Mesenchymal stem cell (in vitro differentiated cells and primary cell): ENCODE data around the gene TRPC4AP.

ENCODE experiments used
- DNase-seq: peaks from one replicate; pipeline ENCODE4 v3.0.0-alpha.2; 2013
- H2AFZ ChIP-seq: one replicate; pipeline ENCODE4 v1.6.1; 2013; ENCODE audit warnings: low read depth, mild to moderate bottlenecking, control low read depth, inconsistent platforms, low read length, moderate library complexity
- H2AK5ac ChIP-seq: 2 replicates; pipeline ENCODE4 v1.6.1; 2013; ENCODE audit warnings: low read length, moderate library complexity, mild to moderate bottlenecking, inconsistent platforms; ENCODE audit not compliant: severe bottlenecking
- H2BK120ac ChIP-seq: one replicate; pipeline ENCODE4 v1.6.1; 2013; ENCODE audit warnings: low read depth, mild to moderate bottlenecking, inconsistent platforms, low read length, moderate library complexity
- H2BK12ac ChIP-seq, 2 experiments: one replicate each; pipeline ENCODE4 v1.6.1; 2013; ENCODE audit warnings: inconsistent platforms in 2 of 2, low read length in 2 of 2, mild to moderate bottlenecking in 2 of 2, moderate library complexity in 2 of 2, control low read depth in 1 of 2
- H2BK15ac ChIP-seq: one replicate; pipeline ENCODE4 v1.6.1; 2013; ENCODE audit warnings: mild to moderate bottlenecking, low read depth, inconsistent platforms; ENCODE audit not compliant: poor library complexity, severe bottlenecking
- H2BK5ac ChIP-seq: 2 replicates; pipeline ENCODE4 v1.6.1; 2013; ENCODE audit warnings: low read depth, mild to moderate bottlenecking, low read length, control low read depth, inconsistent platforms; ENCODE audit not compliant: poor library complexity, severe bottlenecking
- H3K14ac ChIP-seq, 2 experiments: one replicate each; pipeline ENCODE4 v1.6.1; 2013; ENCODE audit warnings: inconsistent platforms in 2 of 2, low read length in 2 of 2, control low read depth in 1 of 2, mild to moderate bottlenecking in 1 of 2, moderate library complexity in 1 of 2
- H3K18ac ChIP-seq, 2 experiments: one replicate each; pipeline ENCODE4 v1.6.1; 2013; ENCODE audit warnings: inconsistent platforms in 2 of 2, low read length in 2 of 2, control low read depth in 1 of 2, low read depth in 1 of 2, mild to moderate bottlenecking in 1 of 2
- H3K23ac ChIP-seq, 2 experiments: one replicate each; pipeline ENCODE4 v1.6.1; 2013; ENCODE audit warnings: inconsistent platforms in 2 of 2, low read length in 2 of 2, mild to moderate bottlenecking in 2 of 2, moderate library complexity in 2 of 2, control low read depth in 1 of 2
- H3K27ac ChIP-seq: 2 replicates; pipeline ENCODE4 v1.5.1; 2013; ENCODE audit warnings: mild to moderate bottlenecking, moderate library complexity, low read length, control low read depth, inconsistent platforms; ENCODE audit not compliant: poor library complexity, severe bottlenecking
- H3K27me3 ChIP-seq, 2 experiments: 2 replicates each; pipeline versions ENCODE4 v1.6.1 to v1.7.0; 2013; ENCODE audit warnings: low read length in 2 of 2, mild to moderate bottlenecking in 2 of 2, moderate library complexity in 2 of 2, control low read depth in 1 of 2, inconsistent platforms in 1 of 2; ENCODE audit not compliant: control insufficient read depth in 1 of 2, insufficient read depth in 1 of 2
- H3K36me3 ChIP-seq, 2 experiments: 2 replicates each; pipeline versions ENCODE4 v1.6.1 to v1.7.0; 2013; ENCODE audit warnings: low read length in 2 of 2, control low read depth in 1 of 2, inconsistent platforms in 1 of 2, low read depth in 1 of 2, mild to moderate bottlenecking in 1 of 2; ENCODE audit not compliant: insufficient read depth in 2 of 2, control insufficient read depth in 1 of 2
- H3K4ac ChIP-seq, 2 experiments: one replicate each; pipeline ENCODE4 v1.6.1; 2013; ENCODE audit warnings: inconsistent platforms in 2 of 2, low read length in 2 of 2, mild to moderate bottlenecking in 2 of 2, moderate library complexity in 2 of 2, control low read depth in 1 of 2, low read depth in 1 of 2
- H3K4me1 ChIP-seq: 2 replicates; pipeline ENCODE4 v1.6.1; 2013; ENCODE audit warnings: low read depth, low read length, control low read depth; ENCODE audit not compliant: control insufficient read depth, insufficient read depth
- H3K4me2 ChIP-seq: 2 replicates; pipeline ENCODE4 v1.6.1; 2013; ENCODE audit warnings: low read length, mild to moderate bottlenecking, inconsistent platforms; ENCODE audit not compliant: poor library complexity, severe bottlenecking
- H3K4me3 ChIP-seq, 2 experiments: 2 replicates each; pipeline versions ENCODE4 v1.5.1 to v1.7.0; 2013; ENCODE audit warnings: low read length in 2 of 2, mild to moderate bottlenecking in 2 of 2, control low read depth in 1 of 2, low read depth in 1 of 2; ENCODE audit not compliant: insufficient read depth in 1 of 2
- H3K79me1 ChIP-seq: replicated peaks from 2 replicates; pipeline ENCODE4 v1.6.1; 2013; ENCODE audit warnings: mild to moderate bottlenecking, control low read depth, low read length, inconsistent platforms; ENCODE audit not compliant: poor library complexity, severe bottlenecking
- H3K9ac ChIP-seq: 2 replicates; pipeline ENCODE4 v1.7.0; 2013; ENCODE audit warnings: mild to moderate bottlenecking, low read length, moderate library complexity
- H3K9me3 ChIP-seq: 2 replicates; pipeline ENCODE4 v1.7.0; 2013; ENCODE audit warnings: mild to moderate bottlenecking, low read length; ENCODE audit not compliant: control insufficient read depth
- H4K8ac ChIP-seq: one replicate; pipeline ENCODE4 v1.6.1; 2013; ENCODE audit warnings: inconsistent platforms, mild to moderate bottlenecking, low read length, moderate library complexity
- H4K91ac ChIP-seq: one replicate; pipeline ENCODE4 v1.6.1; 2013; ENCODE audit warnings: mild to moderate bottlenecking, low read length, inconsistent platforms
- WGBS: methylation state at CpG from one replicate; pipeline ENCODE4 v1.1.7; 2013; ENCODE audit warnings: mixed read lengths; 5-methylcytosine and 5-hydroxymethylcytosine counted together

Gene TRPC4AP

GRCh38 chr20:34993941-34994508 lies 98.6 kb downstream of the TRPC4AP start:
- DNase-seq, result no peak
- no peak overlapping the region for H4K91ac ChIP-seq
- peaks cover 60 to 67% of the 10 kb centered on the region in 2 experiments for H3K36me3 ChIP-seq
- no peak overlapping the region for H3K4me2 ChIP-seq
- no peak overlapping the region for H2BK15ac ChIP-seq
- H2BK120ac ChIP-seq, result no peak overlapping the region
- no peak overlapping the region for H2BK12ac ChIP-seq
- no peak overlapping the region for H4K8ac ChIP-seq
- peaks cover 0 to 3% of the 10 kb centered on the region in 2 experiments for H3K27me3 ChIP-seq
- peaks cover 18% of the 10 kb centered on the region for H3K79me1 ChIP-seq
- H3K4me1 ChIP-seq, result peaks cover 10% of the 10 kb centered on the region
- no peak overlapping the region for H3K4me3 ChIP-seq
- H3K9me3 ChIP-seq, result no peaks in the 10 kb centered on the region
- no peak overlapping the region for H2AFZ ChIP-seq
- H2BK5ac ChIP-seq, result no peak overlapping the region
- H3K9ac ChIP-seq, result no peak overlapping the region
- no peak overlapping the region for H3K14ac ChIP-seq
- WGBS, result 95% methylated on average over 22 of the region's 22 CpGs
- H2AK5ac ChIP-seq, result no peak overlapping the region
- H3K18ac ChIP-seq, result no peak overlapping the region
- H3K4ac ChIP-seq, result no peak overlapping the region
- no peak overlapping the region for H3K23ac ChIP-seq
- no peak overlapping the region for H3K27ac ChIP-seq

DNA sequence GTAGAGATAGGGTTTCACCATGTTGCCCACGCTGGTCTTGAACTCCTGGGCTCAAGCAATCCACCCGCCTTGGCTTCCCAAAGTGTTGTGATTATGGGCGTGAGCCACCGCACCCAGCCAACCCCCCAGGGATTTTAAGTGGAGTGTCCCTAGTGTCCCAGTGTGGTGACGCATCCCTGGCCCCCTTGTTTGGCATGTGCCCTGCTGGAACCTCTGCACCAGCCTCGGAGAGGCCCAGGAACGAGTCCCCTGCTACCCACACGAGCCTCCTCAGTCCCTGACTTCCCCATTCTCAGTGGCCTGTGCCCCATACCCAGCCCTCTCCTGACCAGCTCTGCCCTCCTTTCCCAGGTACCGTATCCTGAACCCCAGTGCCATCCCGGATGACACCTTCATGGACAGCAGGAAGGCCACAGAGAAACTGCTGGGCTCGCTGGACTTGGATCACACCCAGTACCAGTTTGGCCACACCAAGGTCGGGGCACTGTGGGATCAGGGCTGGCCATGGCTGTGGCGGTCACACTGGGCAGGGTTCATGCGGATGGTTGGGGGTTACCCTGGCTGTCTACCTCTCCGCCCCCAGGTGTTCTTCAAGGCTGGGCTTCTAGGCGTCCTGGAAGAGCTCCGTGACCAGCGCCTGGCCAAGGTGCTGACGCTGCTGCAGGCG lies 99.7 kb downstream of the TRPC4AP start:
- H3K27ac ChIP-seq, result no peak overlapping the region
- no peak overlapping the region for H2BK15ac ChIP-seq
- no peak overlapping the region for H3K23ac ChIP-seq
- H4K91ac ChIP-seq, result no peak overlapping the region
- no peak overlapping the region for H2BK12ac ChIP-seq
- H3K27me3 ChIP-seq, result peaks cover 0 to 4% of the 10 kb centered on the region in 2 experiments
- no peak overlapping the region for H3K4me3 ChIP-seq
- no peak overlapping the region for H2AFZ ChIP-seq
- no peak overlapping the region for H3K14ac ChIP-seq
- peaks cover 18% of the 10 kb centered on the region for H3K79me1 ChIP-seq
- no peak overlapping the region for H3K18ac ChIP-seq
- no peak overlapping the region for H2BK120ac ChIP-seq
- no peak for DNase-seq
- H3K4me2 ChIP-seq, result no peak overlapping the region
- peaks cover 10% of the 10 kb centered on the region for H3K4me1 ChIP-seq
- WGBS, result 99% methylated on average over 14 of the region's 20 CpGs
- no peaks in the 10 kb centered on the region for H3K9me3 ChIP-seq
- no peak overlapping the region for H3K4ac ChIP-seq
- H3K9ac ChIP-seq, result no peak overlapping the region
- peaks cover 49 to 56% of the 10 kb centered on the region in 2 experiments for H3K36me3 ChIP-seq
- no peak overlapping the region for H2BK5ac ChIP-seq
- H2AK5ac ChIP-seq, result no peak overlapping the region
- no peak overlapping the region for H4K8ac ChIP-seq

- Histone ChIP-seq H4K8ac (no peak overlapping the region), H2AFZ (no peak overlapping the region), H3K18ac (no peak overlapping the region), H3K36me3 (peaks cover 35 to 37% of the 10 kb centered on the region in 2 experiments), H2BK5ac (no peak overlapping the region), H2BK120ac (no peak overlapping the region), H3K27me3 (peaks cover 6 to 26% of the 10 kb centered on the region in 2 experiments), H3K23ac (no peak overlapping the region), H3K14ac (no peak overlapping the region), H2BK12ac (no peak overlapping the region), H2AK5ac (no peak overlapping the region), H3K4me2 (no peak overlapping the region), H3K27ac (no peak overlapping the region), H4K91ac (no peak overlapping the region), H3K9me3 (no peaks in the 10 kb centered on the region), H2BK15ac (no peak overlapping the region), H3K4me1 (peaks cover under 1% of the 10 kb centered on the region), H3K4me3 (no peak overlapping the region), H3K9ac (no peak overlapping the region), H3K79me1 (peaks cover 12% of the 10 kb centered on the region), H3K4ac (no peak overlapping the region)
- 93% methylated on average over 18 of the region's 18 CpGs for WGBS
- DNase-seq, result no peak
Observed at GRCh38 chr20:34990661-34991214, 101.9 kb downstream of the TRPC4AP start.

- no peaks in the 10 kb centered on the region for H3K4me1 ChIP-seq
- no peak overlapping the region for H3K14ac ChIP-seq
Observed at GRCh38 chr20:34990231-34990630, 102.4 kb downstream of the TRPC4AP start.

More at GRCh38 chr20:34990231-34990630, 102.4 kb downstream of the TRPC4AP start:
- H3K36me3 ChIP-seq, result peaks cover 30 to 31% of the 10 kb centered on the region in 2 experiments
- no peak overlapping the region for H2BK120ac ChIP-seq
- H2BK5ac ChIP-seq, result no peak overlapping the region
- H3K27ac ChIP-seq, result no peak overlapping the region
- H3K18ac ChIP-seq, result no peak overlapping the region
- 91% methylated on average over 10 of the region's 11 CpGs for WGBS
- no peak overlapping the region for H4K91ac ChIP-seq
- no peak overlapping the region for H3K23ac ChIP-seq
- H3K9ac ChIP-seq, result no peak overlapping the region
- H4K8ac ChIP-seq, result no peak overlapping the region
- DNase-seq, result no peak
- H2BK12ac ChIP-seq, result no peak overlapping the region
- peaks cover 11 to 31% of the 10 kb centered on the region in 2 experiments for H3K27me3 ChIP-seq
- H2AK5ac ChIP-seq, result no peak overlapping the region
- no peak overlapping the region for H3K4me3 ChIP-seq
- peaks cover 12% of the 10 kb centered on the region for H3K79me1 ChIP-seq
- H3K9me3 ChIP-seq, result no peaks in the 10 kb centered on the region
- H2AFZ ChIP-seq, result no peak overlapping the region
- no peak overlapping the region for H2BK15ac ChIP-seq
- no peak overlapping the region for H3K4me2 ChIP-seq
- H3K4ac ChIP-seq, result no peak overlapping the region
